ENCODE data around the gene DISP2.

GRCh38 chr15:40381818-40382529 lies 24.0 kb downstream of the DISP2 start:
- TF ChIP-seq CTCF (IDR thresholded peaks at IDR 0.05; ENCODE audit: control extremely low read depth in 1 of 3, insufficient read depth in 1 of 3, low read depth in 1 of 3, low read length in 3 of 3) (no peak), POLR2AphosphoS5 (IDR thresholded peaks at IDR 0.05; ENCODE audit: low read depth, low read length) (no peak), POLR2A (IDR thresholded peaks at IDR 0.05; ENCODE audit: control extremely low read depth in 1 of 2, low read depth in 2 of 2, low read length in 2 of 2) (no peak), EZH2 (IDR thresholded peaks at IDR 0.05; ENCODE audit: low read depth, low read length, severe bottlenecking) (no peak), ZNF274 (IDR thresholded peaks at IDR 0.05; ENCODE audit: borderline replicate concordance, extremely low read depth, low read length) (no peak), BCL11A (IDR thresholded peaks at IDR 0.05; ENCODE audit: low read depth in 2 of 2, low read length in 2 of 2) (no peak), EP300 (IDR thresholded peaks at IDR 0.05; ENCODE audit: borderline replicate concordance in 1 of 2, low read depth in 2 of 2, low read length in 2 of 2) (no peak), MAX (IDR thresholded peaks at IDR 0.05) (no peak), SAP30 (IDR thresholded peaks at IDR 0.05; ENCODE audit: insufficient read depth, insufficient replicate concordance, low read length) (no peak)

Data from H1 (cell line).